ENCODE results near the gene PPL.

Gene PPL

DNA sequence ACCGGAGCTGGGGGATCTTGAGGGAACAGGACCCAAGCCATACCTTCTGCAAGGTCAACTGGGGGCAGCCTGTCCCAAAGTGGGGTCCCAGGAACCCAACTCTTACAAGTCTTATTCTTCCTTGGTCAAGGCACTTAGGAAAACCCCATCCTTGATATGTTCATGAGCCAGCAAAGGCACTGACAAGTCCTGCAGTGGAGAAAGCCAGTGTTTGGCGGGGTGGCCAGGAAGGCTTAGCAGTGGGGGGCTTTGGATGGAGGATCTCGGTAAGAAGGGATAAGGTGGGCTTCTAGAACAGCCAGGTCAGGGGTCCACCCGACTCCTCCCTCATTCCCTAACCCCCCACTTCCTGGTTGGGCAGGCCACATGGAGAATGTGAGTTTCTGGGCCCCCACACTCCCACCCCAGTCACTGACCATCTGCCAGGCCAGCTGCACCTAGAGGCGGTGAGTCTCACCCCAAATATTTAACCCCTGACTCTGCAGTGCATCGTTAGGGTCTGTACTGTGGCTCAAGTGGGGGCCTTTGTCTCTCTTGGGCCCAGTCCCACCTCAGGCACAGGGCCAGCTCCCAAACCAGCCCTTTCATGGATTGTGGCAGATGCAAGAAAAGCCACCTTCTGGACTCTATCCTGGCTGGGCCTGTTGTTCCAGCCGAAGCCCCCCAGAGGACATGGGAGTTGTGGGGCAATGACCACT lies 22.3 kb downstream of the PPL start:
- no peak for DNase-seq
- TF ChIP-seq GATA1 (IDR thresholded peaks at IDR 0.05; ENCODE audit: low read depth, low read length) (no peak), POLR2A (IDR thresholded peaks at IDR 0.05; ENCODE audit: low read length) (no peak)

- TF ChIP-seq GATA1 (IDR thresholded peaks at IDR 0.05; ENCODE audit: low read depth, low read length) = no peak
- no peak for TF ChIP-seq POLR2A (IDR thresholded peaks at IDR 0.05; ENCODE audit: low read length)
- DNase-seq = no peak
Measured at GRCh38 chr16:4913774-4914525, 23.0 kb downstream of the PPL start.

DNA sequence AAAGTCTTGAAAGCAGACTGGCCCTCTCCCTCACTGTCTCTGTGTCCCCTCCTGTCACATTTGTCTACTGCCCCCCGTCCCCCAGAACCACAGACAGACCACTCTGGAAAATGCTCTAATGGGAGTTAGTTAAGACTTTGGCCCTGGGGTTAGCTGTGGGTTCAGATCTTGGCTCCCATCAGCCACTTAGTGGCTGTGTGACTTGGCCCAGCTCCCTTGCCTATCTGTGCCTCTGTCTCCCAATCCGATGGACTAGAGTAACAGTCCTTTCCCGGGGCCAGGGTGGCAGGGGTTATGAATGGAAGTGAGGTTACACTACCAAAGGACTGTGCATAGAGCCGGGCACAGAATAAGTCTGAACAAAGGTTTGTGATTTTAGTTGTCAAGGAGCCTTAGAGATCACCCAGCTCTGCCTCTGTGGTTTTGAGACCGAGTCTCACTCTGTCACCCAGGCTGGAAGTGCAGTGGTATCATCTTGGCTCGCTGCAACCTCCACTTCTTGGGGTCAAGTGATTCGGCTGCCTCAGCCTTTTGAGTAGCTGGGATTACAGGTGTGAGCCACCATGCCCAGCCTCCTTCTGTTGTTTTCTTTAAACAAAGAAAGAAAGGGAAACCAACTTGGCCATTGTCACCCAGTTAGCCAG lies 23.7 kb downstream of the PPL start:
- DNase-seq = no peak
- no peak for TF ChIP-seq POLR2A (IDR thresholded peaks at IDR 0.05; ENCODE audit: low read length)
- TF ChIP-seq GATA1 (IDR thresholded peaks at IDR 0.05; ENCODE audit: low read depth, low read length) = no peak

DNA sequence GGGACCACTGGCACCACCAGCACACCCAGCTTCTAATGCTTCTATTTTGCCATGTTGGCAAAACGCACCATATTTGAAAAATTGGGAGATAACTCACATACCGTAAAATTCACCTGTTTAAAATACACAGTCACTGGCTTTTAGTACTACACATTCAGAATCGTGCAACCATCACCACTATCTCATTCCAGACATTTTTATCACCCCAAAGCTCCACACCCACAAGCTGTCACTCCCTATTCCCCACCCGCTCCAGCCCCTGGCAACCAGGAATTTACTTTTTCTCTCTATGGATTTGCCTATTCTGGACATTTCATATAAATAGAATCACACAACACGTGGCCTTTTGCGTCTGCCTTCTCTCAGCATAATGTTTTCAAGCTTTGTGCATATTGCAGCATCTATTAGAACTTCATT lies 25.0 kb downstream of the PPL start:
- TF ChIP-seq POLR2A (IDR thresholded peaks at IDR 0.05; ENCODE audit: low read length) (no peak), GATA1 (IDR thresholded peaks at IDR 0.05; ENCODE audit: low read depth, low read length) (no peak)
- no peak for DNase-seq

GRCh38 chr16:4910828-4911227 lies 26.1 kb downstream of the PPL start:
- no peak for DNase-seq
- no peak for TF ChIP-seq POLR2A (IDR thresholded peaks at IDR 0.05; ENCODE audit: low read length)
- no peak for TF ChIP-seq GATA1 (IDR thresholded peaks at IDR 0.05; ENCODE audit: low read depth, low read length)

DNA sequence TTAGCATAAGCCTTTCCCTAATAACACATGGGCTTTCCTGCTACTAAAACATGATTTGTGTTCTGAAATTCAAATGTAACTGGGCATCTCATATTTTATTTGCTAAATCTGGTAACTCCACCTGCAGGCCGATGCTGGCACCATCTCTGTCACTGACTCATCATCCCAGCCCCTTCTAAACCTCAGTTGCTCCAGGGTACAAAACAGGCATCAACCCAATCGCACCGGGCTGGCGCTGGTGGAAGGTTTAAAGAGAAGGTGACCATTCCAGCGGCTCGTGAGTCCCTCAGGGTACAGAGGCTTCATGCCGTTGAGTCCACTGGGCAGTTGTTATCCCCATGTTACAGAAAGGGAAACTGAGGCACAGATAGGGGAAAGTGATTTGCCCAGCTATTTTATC lies 27.1 kb downstream of the PPL start:
- no peak for DNase-seq

DNA sequence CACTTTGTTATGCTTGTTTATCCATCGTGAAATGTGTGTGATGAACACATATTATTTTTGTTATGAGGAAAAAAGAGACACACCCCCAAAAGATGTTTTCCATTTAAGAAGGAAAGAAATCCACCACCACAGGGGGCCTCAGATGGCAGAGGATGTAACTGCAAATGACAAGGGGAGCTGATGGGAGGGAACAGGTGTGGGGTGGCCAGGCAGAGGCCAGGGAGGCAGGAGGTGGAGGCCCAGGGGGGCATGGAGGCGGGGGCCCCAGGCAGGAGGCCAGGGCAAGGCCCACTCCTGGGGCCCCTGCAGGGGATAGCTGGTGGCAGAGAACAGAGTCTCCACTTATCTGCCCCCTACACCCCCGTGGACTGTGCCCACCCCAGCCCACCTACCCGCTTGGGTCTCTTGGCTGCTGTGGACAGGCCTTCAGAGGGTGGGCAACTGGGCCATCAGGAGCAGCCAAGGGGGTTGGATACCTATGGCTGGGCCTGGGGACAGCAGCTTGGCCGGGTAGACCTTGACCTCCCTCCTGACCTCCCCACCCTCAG lies 28.0 kb downstream of the PPL start:
- no peak for DNase-seq

More for the DNA sequence above, 27.1 kb downstream of the PPL start:
- no peak for TF ChIP-seq GATA1 (IDR thresholded peaks at IDR 0.05; ENCODE audit: low read depth, low read length)
- no peak for TF ChIP-seq POLR2A (IDR thresholded peaks at IDR 0.05; ENCODE audit: low read length)

DNA sequence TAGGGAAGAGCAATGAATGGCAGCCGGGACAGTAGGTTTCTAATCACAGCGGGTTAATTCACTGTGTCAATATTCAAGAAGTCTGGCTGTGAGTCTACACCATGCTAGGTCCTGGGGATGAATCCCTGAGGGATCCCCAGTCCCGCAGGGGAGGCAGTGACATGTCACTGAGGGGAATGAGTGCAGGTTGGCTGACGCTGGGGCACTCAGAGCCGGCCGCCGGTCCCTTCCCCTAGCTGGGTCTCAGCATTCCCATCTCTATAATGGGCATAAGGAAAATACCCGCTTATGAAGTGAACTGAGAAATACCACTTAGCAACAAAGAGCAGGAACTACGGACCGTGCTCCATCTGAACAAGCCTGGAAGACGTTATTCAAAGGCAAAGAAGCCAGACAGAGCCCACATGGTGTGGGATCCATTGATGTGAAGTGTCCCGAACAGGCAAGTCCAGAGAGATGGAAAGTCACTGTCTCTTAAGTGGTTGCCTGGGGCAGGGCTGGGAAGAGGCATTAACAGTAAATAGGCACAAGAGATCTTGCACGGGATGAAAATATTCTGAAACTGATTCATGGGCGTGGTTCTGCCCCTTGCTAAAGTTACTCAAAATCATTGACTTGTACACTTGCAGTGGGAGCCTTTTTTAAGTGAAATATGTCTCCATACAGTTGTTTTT lies 31.9 kb downstream of the PPL start:
- no peak for DNase-seq
- TF ChIP-seq GATA1 (IDR thresholded peaks at IDR 0.05; ENCODE audit: low read depth, low read length) (no peak), POLR2A (IDR thresholded peaks at IDR 0.05; ENCODE audit: low read length) (no peak)

More for the DNA sequence above, 28.0 kb downstream of the PPL start:
- TF ChIP-seq POLR2A (IDR thresholded peaks at IDR 0.05; ENCODE audit: low read length) = no peak
- no peak for TF ChIP-seq GATA1 (IDR thresholded peaks at IDR 0.05; ENCODE audit: low read depth, low read length)

GRCh38 chr16:4904108-4904941 lies 32.6 kb downstream of the PPL start:
- no peak for TF ChIP-seq POLR2A (IDR thresholded peaks at IDR 0.05; ENCODE audit: low read length)
- no peak for TF ChIP-seq GATA1 (IDR thresholded peaks at IDR 0.05; ENCODE audit: low read depth, low read length)

GRCh38 chr16:4902038-4902437 lies 34.9 kb downstream of the PPL start:
- TF ChIP-seq POLR2A (IDR thresholded peaks at IDR 0.05; ENCODE audit: low read length) (no peak), GATA1 (IDR thresholded peaks at IDR 0.05; ENCODE audit: low read depth, low read length) (no peak)
- no peak for DNase-seq

More at GRCh38 chr16:4904108-4904941, 32.6 kb downstream of the PPL start:
- DNase-seq = no peak

- no peak for DNase-seq
- TF ChIP-seq POLR2A (IDR thresholded peaks at IDR 0.05; ENCODE audit: low read length) = no peak
Measured at GRCh38 chr16:4900750-4901149, 36.2 kb downstream of the PPL start.

GRCh38 chr16:4900036-4900435 lies 36.9 kb downstream of the PPL start:
- TF ChIP-seq POLR2A (IDR thresholded peaks at IDR 0.05; ENCODE audit: low read length) (no peak), GATA1 (IDR thresholded peaks at IDR 0.05; ENCODE audit: low read depth, low read length) (no peak)
- DNase-seq = no peak

GRCh38 chr16:4899474-4899846 lies 37.5 kb downstream of the PPL start:
- TF ChIP-seq POLR2A (IDR thresholded peaks at IDR 0.05; ENCODE audit: low read length) = no peak
- no peak for TF ChIP-seq GATA1 (IDR thresholded peaks at IDR 0.05; ENCODE audit: low read depth, low read length)
- DNase-seq = no peak
